ENCODE data around the gene P4HA2. TPM values are rescaled to one million over a fixed set of nuclear protein-coding genes. Genes with fewer than 3 reads are reported as not detected.

Gene P4HA2
- total and polyA plus RNA-seq, 2 of the 13 experiments (the other 11 are each of a cell fraction or from before 2014, with no cell fraction given): 37.7 to 126 TPM

DNA sequence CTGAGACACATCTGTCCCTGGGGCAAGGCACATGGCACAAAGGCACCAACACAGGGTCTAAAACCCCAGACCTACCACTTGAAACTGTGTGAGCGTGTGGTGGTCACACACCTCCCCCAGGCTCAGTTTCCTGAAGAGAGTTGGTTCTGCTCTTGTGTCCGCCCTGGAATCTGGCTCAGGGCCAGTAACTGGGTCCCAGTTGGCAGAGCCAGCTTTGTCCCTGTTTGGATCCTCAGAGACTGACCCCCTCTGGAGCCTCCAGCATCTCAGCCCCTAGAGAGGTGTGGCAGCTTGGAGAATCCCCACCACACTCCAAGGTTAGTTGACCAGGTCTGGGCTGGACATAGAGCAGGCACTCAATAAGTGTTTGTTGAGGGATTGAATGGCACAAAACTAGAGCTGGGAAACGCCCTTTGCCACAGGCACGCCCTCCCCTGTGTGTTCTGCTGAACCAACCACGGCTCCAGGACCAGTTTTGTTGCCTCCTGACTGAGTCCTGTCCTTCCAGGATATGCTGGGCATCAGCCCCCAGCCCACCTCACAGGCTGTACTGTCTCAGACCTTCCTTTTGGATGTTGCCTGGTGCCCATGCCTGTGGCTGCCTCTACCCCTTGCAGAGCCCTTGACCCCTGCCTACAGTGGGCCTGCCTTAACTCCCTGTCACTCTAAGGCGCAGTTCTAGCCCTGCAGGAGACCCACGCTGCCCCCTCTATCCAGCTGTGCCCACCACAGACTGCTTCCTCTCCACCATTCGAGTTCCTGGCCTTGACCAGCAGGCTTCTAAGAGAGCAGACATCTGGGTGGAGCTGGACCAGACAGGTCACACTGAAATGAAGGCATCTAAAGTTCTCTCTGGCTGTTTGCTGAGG lies 26.0 kb upstream of the P4HA2 start:
- H3K9me3 ChIP-seq (ENCODE audit: low read length): no peaks in the 10 kb centered on the region
- no peak for TF ChIP-seq SMARCE1 (IDR thresholded peaks at IDR 0.05; ENCODE audit: borderline replicate concordance)
- TF ChIP-seq, protein P1, sequence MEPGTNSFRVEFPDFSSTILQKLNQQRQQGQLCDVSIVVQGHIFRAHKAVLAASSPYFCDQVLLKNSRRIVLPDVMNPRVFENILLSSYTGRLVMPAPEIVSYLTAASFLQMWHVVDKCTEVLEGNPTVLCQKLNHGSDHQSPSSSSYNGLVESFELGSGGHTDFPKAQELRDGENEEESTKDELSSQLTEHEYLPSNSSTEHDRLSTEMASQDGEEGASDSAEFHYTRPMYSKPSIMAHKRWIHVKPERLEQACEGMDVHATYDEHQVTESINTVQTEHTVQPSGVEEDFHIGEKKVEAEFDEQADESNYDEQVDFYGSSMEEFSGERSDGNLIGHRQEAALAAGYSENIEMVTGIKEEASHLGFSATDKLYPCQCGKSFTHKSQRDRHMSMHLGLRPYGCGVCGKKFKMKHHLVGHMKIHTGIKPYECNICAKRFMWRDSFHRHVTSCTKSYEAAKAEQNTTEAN (CRISPR knock-in tag; conservative IDR thresholded peaks at IDR 0.05): no peak
- TF ChIP-seq, protein P2, sequence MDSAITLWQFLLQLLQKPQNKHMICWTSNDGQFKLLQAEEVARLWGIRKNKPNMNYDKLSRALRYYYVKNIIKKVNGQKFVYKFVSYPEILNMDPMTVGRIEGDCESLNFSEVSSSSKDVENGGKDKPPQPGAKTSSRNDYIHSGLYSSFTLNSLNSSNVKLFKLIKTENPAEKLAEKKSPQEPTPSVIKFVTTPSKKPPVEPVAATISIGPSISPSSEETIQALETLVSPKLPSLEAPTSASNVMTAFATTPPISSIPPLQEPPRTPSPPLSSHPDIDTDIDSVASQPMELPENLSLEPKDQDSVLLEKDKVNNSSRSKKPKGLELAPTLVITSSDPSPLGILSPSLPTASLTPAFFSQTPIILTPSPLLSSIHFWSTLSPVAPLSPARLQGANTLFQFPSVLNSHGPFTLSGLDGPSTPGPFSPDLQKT (CRISPR knock-in tag; IDR thresholded peaks at IDR 0.05; ENCODE audit: borderline replicate concordance): no peak
- no peak for TF ChIP-seq ZNF788 (CRISPR knock-in tag; IDR thresholded peaks at IDR 0.05; ENCODE audit: borderline replicate concordance)
- TF ChIP-seq, protein P3, sequence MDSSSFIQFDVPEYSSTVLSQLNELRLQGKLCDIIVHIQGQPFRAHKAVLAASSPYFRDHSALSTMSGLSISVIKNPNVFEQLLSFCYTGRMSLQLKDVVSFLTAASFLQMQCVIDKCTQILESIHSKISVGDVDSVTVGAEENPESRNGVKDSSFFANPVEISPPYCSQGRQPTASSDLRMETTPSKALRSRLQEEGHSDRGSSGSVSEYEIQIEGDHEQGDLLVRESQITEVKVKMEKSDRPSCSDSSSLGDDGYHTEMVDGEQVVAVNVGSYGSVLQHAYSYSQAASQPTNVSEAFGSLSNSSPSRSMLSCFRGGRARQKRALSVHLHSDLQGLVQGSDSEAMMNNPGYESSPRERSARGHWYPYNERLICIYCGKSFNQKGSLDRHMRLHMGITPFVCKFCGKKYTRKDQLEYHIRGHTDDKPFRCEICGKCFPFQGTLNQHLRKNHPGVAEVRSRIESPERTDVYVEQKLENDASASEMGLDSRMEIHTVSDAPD (CRISPR knock-in tag; IDR thresholded peaks at IDR 0.05): no peak
- TF ChIP-seq ZBTB8A (CRISPR knock-in tag; IDR thresholded peaks at IDR 0.05; ENCODE audit: borderline replicate concordance, low read depth): no peak
- peaks cover 10% of the 10 kb centered on the region for H3K4me1 ChIP-seq (ENCODE audit: insufficient read depth, low read length)
- WGBS (ENCODE audit: low lambda C conversion rate): 29% methylated on average over 5 of the region's 8 CpGs
- H3K36me3 ChIP-seq (replicated peaks in 1 of 2; ENCODE audit: control insufficient read depth in 1 of 2, insufficient read depth in 2 of 2, low read length in 2 of 2): no peaks in the 10 kb centered on the region
- no peaks in the 10 kb centered on the region; the same call in 1 of the 2 replicates for H4K20me1 ChIP-seq (ENCODE audit: insufficient read depth, low read length)
- no peak overlapping the region for H2AFZ ChIP-seq (ENCODE audit: low read length)
- DNase-seq (ENCODE audit: low spot score): no peak
- no peak overlapping the region for H3K9ac ChIP-seq (ENCODE audit: insufficient read depth, low read depth, low read length)
- H3K4me3 ChIP-seq (replicated peaks in 1 of 3; ENCODE audit: insufficient read depth in 1 of 3, low read depth in 2 of 3, low read length in 3 of 3): no peak overlapping the region
- no peak overlapping the region for H3K27ac ChIP-seq (ENCODE audit: extremely low read length, insufficient read depth, low read length)
- ChIA-PET CTCF (ENCODE audit: low intra/inter-chr PET ratio, low total read pairs) (no interaction called here), POLR2A (no interaction called here)
- FAIRE-seq: no peak
- no peak overlapping the region for H3K4me2 ChIP-seq (ENCODE audit: low read depth, low read length)
- intact Hi-C loops (cut with micrococcal nuclease; ENCODE audit: unreplicated experiment): no loop called here
- in situ Hi-C loops (cut with HindIII; ENCODE audit: extremely low pct_ligation_motif_present, low pct_unique_long_range_greater_than_20kb): no loop called here
- H3K79me2 ChIP-seq (ENCODE audit: insufficient read depth, low read length): no peaks in the 10 kb centered on the region
- no TSS peak for BruUV-seq (replicated peaks)
- no peak for ATAC-seq
- peaks cover 9 to 25% of the 10 kb centered on the region in 2 experiments for H3K27me3 ChIP-seq (ENCODE audit: control insufficient read depth in 1 of 2, insufficient read depth in 2 of 2, low read length in 2 of 2)
